Astrocyte (in vitro differentiated cells and primary cell): ENCODE data around the gene CACNA2D4. TPM values are rescaled to one million over a fixed set of nuclear protein-coding genes. Genes with fewer than 3 reads are reported as not detected.

Source experiments
- DNase-seq: peaks from one replicate; pipeline ENCODE4 v3.0.0-alpha.2; 2010; ENCODE audit warnings: low read depth
- FAIRE-seq: peaks from 2 replicates; lab custom pipeline; 2011; peaks lifted over from hg19 to GRCh38; lab: Jason Lieb, UNC
- H2AFZ ChIP-seq: 2 replicates; pipeline ENCODE4 v1.6.0; 2012; ENCODE audit warnings: low read depth, low read length, inconsistent platforms
- H3K27ac ChIP-seq: 2 replicates; pipeline ENCODE4 v1.5.1; 2011; ENCODE audit warnings: low read depth, low read length, inconsistent platforms
- H3K27me3 ChIP-seq: 2 replicates; pipeline ENCODE4 v1.6.0; 2011; ENCODE audit warnings: low read length, inconsistent platforms; ENCODE audit not compliant: insufficient read depth
- H3K36me3 ChIP-seq: 2 replicates; pipeline ENCODE4 v1.5.1; 2011; ENCODE audit warnings: low read length, inconsistent platforms; ENCODE audit not compliant: insufficient read depth
- H3K4me1 ChIP-seq: 2 replicates; pipeline ENCODE4 v1.5.1; 2011; ENCODE audit warnings: low read length, inconsistent platforms; ENCODE audit not compliant: insufficient read depth
- H3K4me2 ChIP-seq: 2 replicates; pipeline ENCODE4 v1.6.0; 2012; ENCODE audit warnings: low read length, inconsistent platforms
- H3K4me3 ChIP-seq: 2 replicates; pipeline ENCODE4 v1.5.1; 2011; ENCODE audit warnings: low read depth, mild to moderate bottlenecking, low read length, inconsistent platforms; ENCODE audit not compliant: insufficient read depth
- H3K79me2 ChIP-seq: 2 replicates; pipeline ENCODE4 v1.6.0; 2012; ENCODE audit warnings: mild to moderate bottlenecking, low read length, inconsistent platforms; ENCODE audit not compliant: insufficient read depth
- H3K9ac ChIP-seq: 2 replicates; pipeline ENCODE4 v1.6.0; 2012; ENCODE audit warnings: mild to moderate bottlenecking, low read length, inconsistent platforms
- H3K9me3 ChIP-seq: 2 replicates; pipeline ENCODE4 v1.5.1; 2012; ENCODE audit warnings: low read depth, mild to moderate bottlenecking, low read length, inconsistent platforms; ENCODE audit not compliant: insufficient read depth
- H4K20me1 ChIP-seq: 2 replicates; pipeline ENCODE4 v1.6.0; 2012; ENCODE audit warnings: low read length, inconsistent platforms; ENCODE audit not compliant: insufficient read depth
- H3K27ac Mint-ChIP-seq: one replicate; pipeline ENCODE4 v1.8.0; 2021; ENCODE audit warnings: mild to moderate bottlenecking, mixed read lengths; ENCODE audit not compliant: unreplicated experiment
- H3K27me3 Mint-ChIP-seq: one replicate; pipeline ENCODE4 v1.8.0; 2021; ENCODE audit warnings: low read depth, mixed read lengths; ENCODE audit not compliant: unreplicated experiment
- H3K36me3 Mint-ChIP-seq: one replicate; pipeline ENCODE4 v1.8.0; 2021; ENCODE audit warnings: low read depth, mixed read lengths; ENCODE audit not compliant: unreplicated experiment
- H3K4me1 Mint-ChIP-seq: one replicate; pipeline ENCODE4 v1.8.0; 2021; ENCODE audit warnings: low read depth, mixed read lengths; ENCODE audit not compliant: unreplicated experiment
- H3K4me3 Mint-ChIP-seq: one replicate; pipeline ENCODE4 v1.8.0; 2021; ENCODE audit warnings: mild to moderate bottlenecking, moderate library complexity, mixed read lengths; ENCODE audit not compliant: unreplicated experiment
- H3K9me3 Mint-ChIP-seq: one replicate; pipeline ENCODE4 v1.8.0; 2021; ENCODE audit warnings: mild to moderate bottlenecking, mixed read lengths; ENCODE audit not compliant: unreplicated experiment
- EZH2 ChIP-seq: IDR thresholded peaks from 2 replicates; pipeline ENCODE4 v1.6.1; 2012; ENCODE audit warnings: mild to moderate bottlenecking, low read length, inconsistent platforms; ENCODE audit not compliant: insufficient read depth
- total RNA-seq: library from RNA; stranded (reverse); gene quantifications from 2 replicates; pipeline ENCODE4 v1.2.1, GENCODE V29; 2021
- TF ChIP-seq, protein P1 (sequence below): IDR thresholded peaks from 2 replicates; pipeline ENCODE4 v1.5.1; 2011; ENCODE audit warnings: low read depth, mild to moderate bottlenecking, inconsistent platforms, low read length, moderate library complexity; ENCODE audit not compliant: insufficient read depth

CACNA2D4 gene
- total RNA-seq, 1 donor from 2014 or later = 0.09 TPM

DNA sequence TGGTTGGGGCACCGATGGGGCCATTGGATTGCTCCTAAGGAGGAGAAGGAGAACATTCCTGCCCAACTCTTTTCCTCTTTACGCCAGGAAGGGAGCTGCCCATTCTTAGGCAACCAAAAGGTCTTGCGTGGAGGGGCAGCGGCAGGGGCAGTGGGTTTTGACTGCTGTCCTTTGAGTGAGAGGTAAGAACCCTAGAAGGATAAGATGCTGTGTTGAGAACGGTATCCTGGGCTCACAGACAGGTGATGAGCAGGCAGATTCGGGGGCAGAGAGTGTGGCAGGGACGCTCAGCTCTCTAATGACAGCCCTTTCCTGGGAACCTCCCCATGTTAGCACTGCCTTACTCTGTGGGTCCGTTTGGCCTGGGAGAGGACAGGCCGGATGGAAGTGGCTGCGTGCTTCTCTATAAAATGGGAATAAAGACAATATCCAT is 84.8 kb downstream of the CACNA2D4 start:
- no peaks in the 10 kb centered on the region for H3K79me2 ChIP-seq
- no peak for FAIRE-seq

DNA sequence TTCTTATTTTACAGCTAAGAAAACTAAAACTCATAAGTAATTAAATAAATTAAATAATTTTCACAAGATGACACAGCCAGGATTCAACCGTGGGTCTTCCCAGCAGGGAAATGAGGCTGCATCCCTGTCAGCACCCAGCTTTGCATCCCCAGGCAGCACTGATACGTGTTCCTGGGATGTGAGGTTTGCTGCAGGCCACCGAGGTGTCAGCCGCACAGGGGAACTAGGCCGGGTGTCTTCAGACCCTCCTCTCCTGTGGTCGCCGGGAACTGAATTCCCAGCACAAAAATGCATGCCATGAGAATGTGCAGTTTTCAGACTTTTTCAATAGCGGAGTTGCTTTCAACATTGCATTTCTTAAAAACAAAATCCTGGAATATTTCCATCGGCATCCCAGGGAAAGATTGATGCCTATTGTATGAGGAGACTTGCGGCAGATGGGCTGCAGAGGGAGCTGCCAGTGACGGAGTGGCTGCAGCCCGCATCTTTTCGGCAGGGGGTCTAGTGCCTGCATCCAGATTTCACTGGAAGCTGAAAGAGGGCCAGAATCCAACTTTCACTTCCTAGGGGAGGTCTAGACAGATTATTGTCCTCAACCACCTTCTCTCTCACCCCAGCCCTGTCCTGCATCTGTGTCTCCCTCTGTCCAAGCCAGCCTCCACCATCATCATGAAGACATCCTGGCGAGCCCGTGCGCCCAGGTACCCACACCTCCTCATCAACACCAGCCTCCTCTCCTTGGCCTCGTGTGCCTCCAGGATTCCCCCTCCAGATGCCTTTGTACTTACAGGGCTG is 85.5 kb downstream of the CACNA2D4 start:
- Mint-ChIP-seq H3K27me3 (peaks cover 52% of the 10 kb centered on the region), H3K4me1 (peaks cover 9% of the 10 kb centered on the region), H3K4me3 (no peak overlapping the region), H3K9me3 (no peaks in the 10 kb centered on the region), H3K36me3 (no peaks in the 10 kb centered on the region), H3K27ac (no peak overlapping the region)
- Histone ChIP-seq H3K36me3 (no peaks in the 10 kb centered on the region), H3K9ac (no peak overlapping the region), H3K79me2 (no peaks in the 10 kb centered on the region), H4K20me1 (no peaks in the 10 kb centered on the region), H3K27ac (no peak overlapping the region), H3K27me3 (peaks cover 26% of the 10 kb centered on the region), H3K4me1 (peaks cover 8% of the 10 kb centered on the region), H2AFZ (no peak overlapping the region), H3K4me3 (no peak overlapping the region), H3K9me3 (no peaks in the 10 kb centered on the region), H3K4me2 (no peak overlapping the region)
- DNase-seq (no peak), FAIRE-seq (no peak)
- TF ChIP-seq EZH2 = no peak

More for the DNA sequence above, 84.8 kb downstream of the CACNA2D4 start:
- Histone ChIP-seq H3K4me2 (no peak overlapping the region), H3K36me3 (no peaks in the 10 kb centered on the region), H3K4me3 (no peak overlapping the region), H2AFZ (no peak overlapping the region), H3K9ac (no peak overlapping the region), H4K20me1 (no peaks in the 10 kb centered on the region), H3K27ac (no peak overlapping the region), H3K27me3 (peaks cover 30% of the 10 kb centered on the region), H3K4me1 (peaks cover 11% of the 10 kb centered on the region), H3K9me3 (no peaks in the 10 kb centered on the region)
- TF ChIP-seq, protein P1, sequence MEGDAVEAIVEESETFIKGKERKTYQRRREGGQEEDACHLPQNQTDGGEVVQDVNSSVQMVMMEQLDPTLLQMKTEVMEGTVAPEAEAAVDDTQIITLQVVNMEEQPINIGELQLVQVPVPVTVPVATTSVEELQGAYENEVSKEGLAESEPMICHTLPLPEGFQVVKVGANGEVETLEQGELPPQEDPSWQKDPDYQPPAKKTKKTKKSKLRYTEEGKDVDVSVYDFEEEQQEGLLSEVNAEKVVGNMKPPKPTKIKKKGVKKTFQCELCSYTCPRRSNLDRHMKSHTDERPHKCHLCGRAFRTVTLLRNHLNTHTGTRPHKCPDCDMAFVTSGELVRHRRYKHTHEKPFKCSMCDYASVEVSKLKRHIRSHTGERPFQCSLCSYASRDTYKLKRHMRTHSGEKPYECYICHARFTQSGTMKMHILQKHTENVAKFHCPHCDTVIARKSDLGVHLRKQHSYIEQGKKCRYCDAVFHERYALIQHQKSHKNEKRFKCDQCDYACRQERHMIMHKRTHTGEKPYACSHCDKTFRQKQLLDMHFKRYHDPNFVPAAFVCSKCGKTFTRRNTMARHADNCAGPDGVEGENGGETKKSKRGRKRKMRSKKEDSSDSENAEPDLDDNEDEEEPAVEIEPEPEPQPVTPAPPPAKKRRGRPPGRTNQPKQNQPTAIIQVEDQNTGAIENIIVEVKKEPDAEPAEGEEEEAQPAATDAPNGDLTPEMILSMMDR = no peak
- no peak for TF ChIP-seq EZH2
- no peak for DNase-seq
- peaks cover 13% of the 10 kb centered on the region for H3K4me1 Mint-ChIP-seq
- H3K4me3 Mint-ChIP-seq = no peak overlapping the region
- H3K36me3 Mint-ChIP-seq = no peaks in the 10 kb centered on the region
- peaks cover 56% of the 10 kb centered on the region for H3K27me3 Mint-ChIP-seq
- H3K9me3 Mint-ChIP-seq = no peaks in the 10 kb centered on the region
- H3K27ac Mint-ChIP-seq = no peak overlapping the region

DNA sequence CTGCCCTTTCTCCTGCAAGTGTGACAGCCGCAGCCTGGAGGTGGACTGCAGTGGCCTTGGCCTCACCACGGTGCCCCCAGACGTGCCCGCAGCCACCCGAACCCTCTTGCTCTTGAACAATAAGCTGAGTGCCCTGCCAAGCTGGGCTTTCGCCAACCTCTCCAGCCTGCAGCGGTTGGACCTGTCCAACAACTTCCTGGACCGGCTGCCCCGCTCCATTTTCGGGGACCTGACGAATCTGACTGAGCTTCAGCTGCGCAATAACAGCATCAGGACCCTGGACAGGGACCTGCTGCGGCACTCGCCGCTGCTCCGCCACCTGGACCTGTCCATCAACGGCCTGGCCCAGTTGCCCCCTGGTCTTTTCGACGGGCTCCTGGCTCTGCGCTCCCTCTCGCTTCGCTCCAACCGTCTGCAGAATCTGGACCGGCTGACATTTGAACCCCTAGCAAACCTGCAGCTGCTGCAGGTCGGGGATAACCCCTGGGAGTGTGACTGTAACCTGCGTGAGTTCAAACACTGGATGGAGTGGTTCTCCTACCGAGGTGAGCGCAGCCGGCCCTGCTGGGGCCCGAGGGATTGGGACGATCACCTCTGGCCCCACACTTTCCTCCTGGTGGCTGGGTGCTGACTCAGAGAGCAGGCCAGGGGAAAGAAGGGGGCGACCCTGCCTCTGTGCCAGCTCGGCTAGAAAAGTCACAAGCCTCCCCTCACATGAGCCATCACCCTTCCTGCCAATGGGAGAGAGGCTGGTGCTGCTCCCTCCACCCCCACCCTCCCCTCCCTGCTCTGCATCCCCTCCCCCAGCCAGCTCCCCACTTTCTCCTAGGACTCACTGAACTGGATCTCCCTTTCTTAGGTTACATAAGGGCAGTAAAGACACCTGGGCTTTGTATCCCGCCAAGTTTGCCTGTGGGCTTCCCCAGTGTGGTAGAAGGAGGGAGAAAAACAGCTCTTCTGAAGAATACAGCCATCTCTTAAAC is 87.2 kb downstream of the CACNA2D4 start:
- H3K27ac ChIP-seq = no peak overlapping the region
- H3K27me3 Mint-ChIP-seq = peaks cover 54% of the 10 kb centered on the region
- H3K9me3 Mint-ChIP-seq = no peaks in the 10 kb centered on the region
- no peaks in the 10 kb centered on the region for H4K20me1 ChIP-seq
- no peak overlapping the region for H3K4me3 ChIP-seq
- no peak overlapping the region for H3K9ac ChIP-seq
- H3K4me1 Mint-ChIP-seq = no peaks in the 10 kb centered on the region
- no peak overlapping the region for H2AFZ ChIP-seq
- FAIRE-seq (no peak), DNase-seq (peak; percentile 37)
- peaks cover 26% of the 10 kb centered on the region for H3K27me3 ChIP-seq
- H3K4me3 Mint-ChIP-seq = no peak overlapping the region
- no peaks in the 10 kb centered on the region for H3K36me3 Mint-ChIP-seq
- no peak overlapping the region for H3K27ac Mint-ChIP-seq
- no peaks in the 10 kb centered on the region for H3K9me3 ChIP-seq
- H3K4me1 ChIP-seq = no peaks in the 10 kb centered on the region
- H3K4me2 ChIP-seq = no peak overlapping the region
- no peaks in the 10 kb centered on the region for H3K36me3 ChIP-seq
- TF ChIP-seq, protein P1 = no peak
- TF ChIP-seq EZH2 = no peak
- H3K79me2 ChIP-seq = no peaks in the 10 kb centered on the region
